NB4 (cell line): ENCODE measurements around the gene GABRG1.

ENCODE experiments used
- DNase-seq: peaks from one replicate; pipeline ENCODE4 v3.0.0; 2010; ENCODE audit warnings: low read depth
- H3K4me3 ChIP-seq: one replicate; pipeline ENCODE4 v1.5.1; 2011; ENCODE audit warnings: mild to moderate bottlenecking, low read depth, low read length, moderate library complexity
- CTCF ChIP-seq: IDR thresholded peaks from one replicate; pipeline ENCODE4 v1.5.1; 2012; ENCODE audit warnings: low read depth, low read length
- MAX ChIP-seq: IDR thresholded peaks from 2 replicates; pipeline ENCODE4 v1.6.1; 2011; ENCODE audit warnings: low read depth, low read length
- MYC ChIP-seq: IDR thresholded peaks from 2 replicates; pipeline ENCODE4 v1.6.1; 2011; ENCODE audit warnings: low read depth, low read length
- POLR2A ChIP-seq: IDR thresholded peaks from 2 replicates; pipeline ENCODE4 v1.6.1; 2011; ENCODE audit warnings: mild to moderate bottlenecking; ENCODE audit not compliant: insufficient read length; ENCODE audit errors: extremely low read depth

The GABRG1 gene

GRCh38 chr4:46123913-46124755 lies at the start of gene GABRG1:
TSS of gene GABRG1 (minus strand) at chr4:46124054. CDS start at chr4:46123913, 141 bp downstream.
- TF ChIP-seq POLR2A: no peak
- no peak for TF ChIP-seq MYC
- no peak for TF ChIP-seq CTCF
- no peak for TF ChIP-seq MAX
- H3K4me3 ChIP-seq: no peak within 1 kb of the TSS
- DNase-seq: no peak

- H3K4me3 ChIP-seq: no peak overlapping the region
- peak; percentile 12 for DNase-seq
- TF ChIP-seq CTCF: no peak
- no peak for TF ChIP-seq MAX
- no peak for TF ChIP-seq MYC
- no peak for TF ChIP-seq POLR2A
Measured at GRCh38 chr4:46146993-46147392, 23.1 kb upstream of the GABRG1 start.

GRCh38 chr4:46131498-46132057 lies 7.7 kb upstream of the GABRG1 start:
- DNase-seq: no peak
- no peak overlapping the region for H3K4me3 ChIP-seq

GRCh38 chr4:46124773-46125413 lies 1.0 kb upstream of the GABRG1 start:
- no peak for TF ChIP-seq CTCF
- no peak for TF ChIP-seq MYC
- TF ChIP-seq MAX: no peak
- TF ChIP-seq POLR2A: no peak
- DNase-seq: peak; percentile 2
- no peak overlapping the region for H3K4me3 ChIP-seq

More at GRCh38 chr4:46131498-46132057, 7.7 kb upstream of the GABRG1 start:
- TF ChIP-seq MYC (no peak), CTCF (no peak), MAX (no peak), POLR2A (no peak)

GRCh38 chr4:46081674-46082073 lies 42.2 kb downstream of the GABRG1 start:
- DNase-seq: no peak
- TF ChIP-seq POLR2A (no peak), MAX (no peak), CTCF (no peak), MYC (no peak)
- H3K4me3 ChIP-seq: no peak overlapping the region
